Measurements from ENCODE around the gene DENND6B. TPM values are rescaled to one million over a fixed set of nuclear protein-coding genes. Genes with fewer than 3 reads are reported as not detected.

The DENND6B gene
- total RNA-seq, 1 donor from 2014 or later = 6.4 TPM

DNA sequence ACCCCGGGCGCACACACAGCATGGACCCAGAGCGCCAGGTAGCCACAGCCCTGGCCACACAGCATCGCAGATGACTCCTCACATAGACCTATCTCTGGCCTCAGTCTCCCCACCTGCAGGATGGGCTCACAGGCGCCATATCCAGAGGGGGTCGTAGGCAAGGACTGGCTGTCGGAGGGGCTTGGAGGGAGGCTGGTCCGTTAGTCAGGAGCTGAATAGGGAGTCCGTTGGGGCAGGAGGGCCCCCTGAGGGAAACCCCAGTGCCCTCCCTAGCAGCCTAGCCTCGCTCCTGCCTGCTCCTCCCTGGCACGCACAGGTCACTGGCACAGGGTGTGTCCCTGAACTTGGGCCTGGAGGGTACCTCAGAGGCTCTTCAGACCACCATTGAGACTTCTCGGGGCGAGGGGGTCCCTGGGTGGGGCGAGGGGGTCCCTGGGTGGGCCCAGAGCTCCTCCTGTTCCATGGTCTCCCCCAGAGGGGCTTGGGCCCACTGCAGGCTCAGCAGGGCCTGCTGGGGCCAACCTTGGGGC lies 21.4 kb downstream of the DENND6B start:
- DNase-seq (ENCODE audit: extremely low read depth, low read depth, low spot score) = no peak

DNA sequence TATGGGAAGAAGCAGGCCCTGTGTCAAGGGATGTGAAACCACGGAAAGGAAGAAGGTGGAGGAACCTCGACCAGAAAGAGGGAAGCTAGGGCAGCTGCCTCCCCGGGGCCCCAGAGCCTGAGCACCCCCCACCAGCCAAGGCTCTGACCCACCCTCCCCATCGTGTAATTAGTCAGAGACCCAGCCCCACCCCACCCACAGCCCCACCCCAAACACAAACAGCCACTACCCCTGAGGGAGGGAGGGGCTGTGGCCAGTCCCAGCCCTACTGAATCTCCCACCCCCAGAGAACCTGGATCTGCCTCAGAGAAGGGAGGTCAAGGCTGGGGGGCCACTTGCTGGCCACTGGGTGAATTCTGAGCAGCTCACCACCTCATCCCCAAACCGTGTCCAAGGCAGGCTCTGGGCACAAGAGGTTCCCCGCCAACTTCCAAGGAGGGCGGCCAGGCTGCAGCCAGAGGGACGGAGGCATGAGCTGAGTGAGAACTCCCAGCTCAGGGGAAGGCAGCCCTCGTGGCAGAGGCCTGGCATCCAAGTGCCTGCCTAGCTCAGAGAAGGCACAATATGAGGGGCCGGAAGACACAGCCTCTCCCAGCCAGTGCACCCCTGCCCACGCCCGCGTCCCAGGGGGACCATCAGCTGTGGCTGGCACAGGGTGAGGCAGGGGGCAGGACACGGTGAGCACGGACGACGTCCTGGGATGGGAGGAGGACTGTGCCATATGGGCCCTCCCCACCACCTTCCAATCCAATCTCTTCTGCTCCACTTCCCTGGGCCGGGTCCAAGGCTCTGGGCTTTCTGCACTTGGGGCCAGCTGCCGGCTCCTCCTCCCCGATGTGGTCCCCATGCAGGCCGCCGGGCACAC lies 22.1 kb downstream of the DENND6B start:
- no peak for DNase-seq (ENCODE audit: extremely low read depth, low read depth, low spot score)

DNA sequence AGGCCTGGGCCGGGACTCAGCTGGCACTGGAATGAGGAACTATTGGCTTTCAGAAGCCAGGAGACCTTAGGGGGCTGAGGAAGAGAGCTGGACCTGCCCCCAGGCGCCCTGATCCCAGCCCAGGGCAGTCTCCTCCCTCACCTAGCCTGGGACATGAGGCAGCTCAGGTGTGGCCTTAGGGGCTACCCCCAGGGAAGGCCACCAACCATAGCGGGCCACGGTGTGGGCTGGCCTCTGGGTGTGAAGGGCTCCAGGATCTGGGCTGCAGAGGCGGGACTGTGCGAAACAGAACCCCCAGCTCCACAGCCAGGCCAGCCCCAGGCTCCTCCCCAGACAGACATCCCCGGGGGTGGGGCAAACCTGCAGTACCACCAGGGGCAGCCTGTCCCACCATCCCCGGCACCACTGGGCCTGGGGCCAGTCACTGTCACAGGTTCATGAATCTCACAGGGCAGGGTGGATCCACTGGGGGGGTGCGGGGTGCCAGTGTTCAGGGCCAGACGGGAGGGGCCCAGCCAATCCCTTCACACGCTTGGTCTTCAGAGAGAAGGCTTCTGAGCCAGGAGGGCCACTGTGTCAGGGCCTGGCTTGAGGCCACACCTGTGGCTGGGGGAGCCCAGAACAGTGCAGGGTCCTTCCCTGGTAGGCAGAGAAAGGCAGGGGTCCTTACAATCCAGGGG lies 22.8 kb downstream of the DENND6B start:
- no peak for DNase-seq (ENCODE audit: extremely low read depth, low read depth, low spot score)

DNA sequence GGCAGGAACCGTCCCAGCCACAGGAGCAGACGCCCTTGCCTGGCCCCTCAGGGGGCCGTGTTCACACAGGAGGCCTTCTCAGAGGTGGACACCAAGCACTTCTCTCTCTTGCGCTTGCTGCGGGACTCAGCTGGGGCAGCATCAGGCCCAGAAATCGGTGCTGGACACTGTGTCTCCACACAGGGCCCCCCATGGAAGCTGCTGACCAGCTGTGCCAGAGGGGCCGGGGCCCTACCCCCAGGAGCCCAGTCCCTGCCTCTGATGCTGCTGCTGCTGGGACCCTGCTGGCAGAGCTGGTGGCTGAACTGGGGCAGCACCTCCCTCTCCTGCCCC lies 23.3 kb downstream of the DENND6B start:
- no peak for DNase-seq (ENCODE audit: extremely low read depth, low read depth, low spot score)

DNA sequence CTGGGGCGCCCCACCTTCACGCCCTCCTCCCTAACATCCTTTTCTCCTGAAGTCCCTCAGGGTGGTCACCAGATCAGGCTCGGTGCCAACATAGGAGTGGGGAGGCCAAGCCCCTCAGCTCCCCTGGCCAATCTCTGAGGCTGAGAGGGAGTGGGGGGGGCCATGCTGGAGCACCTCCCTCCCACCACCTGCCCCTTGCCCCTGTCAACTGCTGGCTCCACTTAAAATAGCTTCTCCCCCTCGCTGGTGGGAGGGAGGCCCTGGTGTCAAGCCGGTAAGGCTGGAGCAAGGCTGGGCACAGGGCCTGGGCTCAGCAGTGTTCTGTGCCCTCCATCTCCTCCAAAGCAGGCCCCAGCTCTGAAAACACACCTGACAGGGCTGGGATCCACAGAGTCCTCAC lies 24.2 kb downstream of the DENND6B start:
- no peak for DNase-seq (ENCODE audit: extremely low read depth, low read depth, low spot score)

DNA sequence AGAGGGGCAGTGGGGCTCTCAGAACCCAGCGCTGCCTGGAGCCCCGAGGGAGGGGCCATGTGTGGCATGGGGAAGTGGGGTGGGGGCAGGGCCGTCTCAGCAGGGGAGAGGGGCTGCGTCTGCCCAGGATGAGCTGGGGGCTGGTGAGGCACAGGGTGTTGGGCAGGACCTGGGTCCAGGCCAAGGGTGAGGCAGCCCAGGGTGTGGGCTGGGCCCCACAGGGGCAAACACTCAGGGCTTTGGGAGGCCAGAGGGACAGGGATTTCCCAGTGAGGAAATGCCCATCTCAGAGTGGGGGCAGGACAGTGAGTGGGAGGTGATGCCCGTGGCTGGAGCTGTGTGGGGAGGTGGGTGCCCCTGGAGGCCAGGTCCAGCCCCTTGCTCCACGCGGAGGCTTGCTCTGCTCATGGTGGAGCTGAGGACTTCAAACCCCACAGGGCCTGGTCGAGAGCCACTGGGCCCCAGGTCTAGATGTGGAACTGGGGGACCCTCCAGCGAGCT lies 24.7 kb downstream of the DENND6B start:
- no peak for DNase-seq (ENCODE audit: extremely low read depth, low read depth, low spot score)

DNA sequence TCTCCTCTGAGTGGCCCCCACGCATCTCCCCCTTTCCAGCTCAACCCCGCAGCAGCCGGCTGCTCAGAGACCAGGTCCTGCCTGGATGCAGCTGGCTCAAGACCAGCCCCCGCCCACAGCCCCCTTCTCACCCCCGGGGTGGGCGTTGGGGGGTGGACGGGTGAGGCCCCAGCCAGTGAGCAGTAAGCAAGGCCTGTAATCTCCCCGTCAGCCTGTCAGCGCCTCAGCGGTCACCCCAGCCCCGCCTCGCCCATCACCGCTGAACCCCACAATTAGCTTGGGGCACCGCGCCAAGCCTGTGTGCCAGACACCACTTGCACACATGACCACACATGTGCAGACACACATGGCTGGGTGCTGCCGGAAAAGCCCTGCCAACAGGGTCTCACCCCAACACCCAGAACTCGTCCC lies 25.2 kb downstream of the DENND6B start:
- DNase-seq (ENCODE audit: extremely low read depth, low read depth, low spot score) = no peak

DNA sequence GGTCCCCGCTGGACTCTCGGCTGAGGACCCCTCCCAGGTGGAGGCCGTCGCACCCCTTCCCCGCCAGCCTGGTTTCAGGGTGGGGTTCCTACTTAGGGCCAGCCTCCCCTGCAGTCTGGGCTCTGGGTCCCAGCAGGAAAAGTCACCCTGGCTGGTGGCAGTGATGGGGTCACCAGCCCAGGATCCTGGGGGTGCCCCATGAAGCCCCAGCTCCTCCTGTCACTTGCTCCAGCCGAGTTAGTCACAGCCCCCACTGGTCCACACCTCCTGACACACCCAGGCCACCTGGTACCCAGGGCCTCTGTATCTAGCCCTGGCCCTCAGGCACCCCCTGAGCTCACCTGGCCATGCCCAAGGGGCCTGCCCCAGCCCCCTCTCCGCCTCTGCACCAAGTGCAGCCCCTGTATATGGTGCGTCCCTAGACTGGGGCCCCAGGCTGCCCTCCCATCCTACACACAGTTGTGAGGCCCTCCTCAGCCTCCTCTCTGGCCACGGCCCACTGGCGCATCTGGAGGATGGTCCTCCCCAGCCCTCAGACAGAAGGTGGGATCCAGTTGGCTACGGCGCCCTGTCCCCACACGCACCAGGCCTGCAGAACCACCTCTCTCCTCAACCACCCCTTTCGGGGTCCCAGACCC lies 26.1 kb downstream of the DENND6B start:
- no peak for DNase-seq (ENCODE audit: extremely low read depth, low read depth, low spot score)

DNA sequence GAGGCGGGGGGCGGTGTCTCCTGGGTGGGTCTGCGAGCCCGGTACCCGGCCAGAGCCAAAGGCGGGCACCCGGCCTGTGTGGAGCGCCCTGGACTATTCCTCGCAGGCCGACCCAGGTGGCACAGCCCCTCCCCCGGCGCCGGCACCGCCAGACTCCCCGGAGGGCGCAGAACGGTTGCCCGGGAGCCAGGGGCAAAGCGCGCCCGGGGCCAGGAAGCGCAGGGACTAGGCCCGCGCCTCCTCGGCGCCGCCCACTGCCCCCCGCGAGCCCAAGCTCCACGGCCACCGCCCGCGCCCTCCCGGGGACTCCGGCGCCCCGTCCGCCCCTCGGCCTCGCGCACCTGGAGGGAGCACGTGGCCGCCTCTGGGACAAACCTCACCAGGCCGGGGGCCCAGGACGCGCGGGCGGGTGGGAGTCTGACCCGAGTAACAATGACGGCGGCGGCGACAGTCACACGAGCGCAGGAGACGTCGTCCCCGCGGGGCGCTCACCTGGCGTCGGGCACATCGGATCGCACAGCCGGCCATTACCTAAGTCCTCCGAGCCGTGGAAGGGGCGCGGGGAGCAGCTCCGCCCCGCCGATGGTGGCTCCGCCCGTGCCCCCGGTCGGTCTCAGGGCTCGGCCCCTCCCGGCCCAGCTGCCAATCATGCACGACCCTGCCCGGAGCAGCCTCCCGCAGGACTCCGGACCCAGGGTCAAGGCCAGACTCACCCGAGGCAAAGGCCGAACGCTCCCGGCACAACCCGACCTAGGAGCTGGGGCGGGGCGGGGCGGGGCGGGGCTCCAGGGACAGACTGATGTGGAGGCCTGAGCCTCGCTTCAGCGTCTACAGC lies 26.8 kb downstream of the DENND6B start:
- DNase-seq (ENCODE audit: extremely low read depth, low read depth, low spot score) = no peak

DNA sequence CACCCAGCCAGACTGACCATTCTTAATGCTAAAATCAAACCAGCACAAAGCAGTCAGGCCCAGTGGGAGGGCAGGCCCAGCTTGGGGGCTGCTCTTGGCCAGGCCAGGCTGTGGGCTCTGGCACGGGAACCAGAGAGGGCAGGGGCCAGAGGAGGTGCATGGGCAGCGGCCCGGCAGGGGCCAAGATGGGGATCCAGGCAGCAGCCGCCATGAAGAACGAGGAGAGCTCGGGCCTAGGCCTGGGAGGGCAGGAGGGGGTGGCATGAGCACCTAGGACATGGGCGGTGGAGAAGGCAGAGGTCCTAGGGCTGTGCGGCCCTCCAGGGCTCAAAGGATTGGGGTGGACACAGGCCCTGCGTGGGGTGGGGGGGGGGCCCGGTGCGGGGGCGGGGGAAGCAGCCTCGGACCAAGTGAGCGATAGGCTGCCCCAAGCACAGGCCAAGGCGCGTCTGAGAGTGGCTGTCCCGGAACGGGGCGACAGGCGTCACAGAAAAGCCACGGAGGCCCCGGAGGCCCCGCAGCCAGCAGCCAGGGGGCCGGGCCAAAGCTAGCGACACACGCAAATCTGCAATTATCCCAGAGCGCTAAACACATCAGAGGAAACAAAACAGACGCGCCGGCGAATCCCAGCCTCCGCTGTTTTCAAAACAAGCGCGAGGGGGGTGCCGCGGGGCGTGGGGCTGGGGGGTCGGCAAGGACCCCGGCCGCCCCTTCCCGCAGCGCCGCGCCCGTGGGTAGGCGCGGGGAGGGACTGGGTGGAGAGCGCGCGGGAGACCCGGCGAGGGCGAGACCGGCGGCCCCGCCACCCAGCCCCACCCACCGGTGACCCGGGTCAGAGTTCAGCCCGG lies 27.7 kb downstream of the DENND6B start:
- no peak for DNase-seq (ENCODE audit: extremely low read depth, low read depth, low spot score)

DNA sequence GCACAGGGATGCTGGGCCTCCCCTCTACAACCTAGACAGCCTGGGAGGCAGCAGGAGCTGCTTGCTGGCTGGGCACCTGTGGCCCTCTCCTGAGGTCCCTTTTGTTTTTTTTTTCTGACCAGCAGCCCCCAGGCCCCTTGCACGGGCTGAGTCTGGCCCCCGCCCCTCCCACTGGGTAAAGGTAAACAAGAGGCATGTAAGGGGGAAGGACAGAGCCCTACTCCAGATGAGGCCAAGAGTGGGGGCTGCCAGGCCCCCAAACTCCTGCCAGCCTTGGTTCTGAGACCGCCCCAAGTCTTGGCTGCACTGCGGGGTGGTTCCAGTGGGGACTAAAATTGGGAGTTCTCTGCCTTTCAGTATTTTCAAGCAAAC lies 28.6 kb downstream of the DENND6B start:
- DNase-seq (ENCODE audit: extremely low read depth, low read depth, low spot score) = no peak

DNA sequence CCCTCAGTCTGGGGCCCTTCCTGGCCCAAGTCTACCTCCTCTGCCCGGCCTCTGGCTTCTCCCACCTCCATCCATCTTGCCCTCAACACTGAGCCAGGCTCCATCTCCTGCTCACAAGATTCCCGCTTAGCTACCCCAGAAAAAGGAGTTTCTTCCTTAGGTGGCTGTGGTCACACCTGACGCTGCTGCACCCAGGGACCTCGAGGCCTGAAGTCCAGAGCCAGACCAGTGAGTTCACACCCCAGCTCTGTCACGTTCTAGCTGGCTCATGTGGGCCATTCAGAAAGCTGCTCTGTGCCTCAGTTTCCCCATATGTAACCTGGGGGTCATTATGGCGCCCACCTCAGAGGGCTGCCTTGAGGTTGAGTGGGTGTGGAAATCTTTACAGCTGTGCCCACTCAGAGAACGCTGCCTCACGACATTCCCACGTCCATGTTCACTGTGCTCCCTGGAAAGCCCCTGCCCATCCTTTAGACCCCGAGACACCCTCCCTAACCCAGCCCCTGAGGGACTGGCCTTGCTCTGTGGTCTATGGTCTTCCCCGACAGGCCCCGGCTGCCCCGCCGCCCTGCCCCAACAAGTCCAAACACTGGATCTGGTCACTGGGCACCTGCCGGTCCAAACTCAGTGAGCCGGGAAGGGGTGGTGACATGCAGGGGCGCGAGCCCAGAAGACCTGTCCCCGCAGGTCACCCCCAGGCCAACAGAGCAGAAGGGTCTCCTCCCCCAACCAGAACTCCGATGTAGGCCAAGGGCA lies 29.1 kb downstream of the DENND6B start:
- DNase-seq (ENCODE audit: extremely low read depth, low read depth, low spot score) = no peak

DNA sequence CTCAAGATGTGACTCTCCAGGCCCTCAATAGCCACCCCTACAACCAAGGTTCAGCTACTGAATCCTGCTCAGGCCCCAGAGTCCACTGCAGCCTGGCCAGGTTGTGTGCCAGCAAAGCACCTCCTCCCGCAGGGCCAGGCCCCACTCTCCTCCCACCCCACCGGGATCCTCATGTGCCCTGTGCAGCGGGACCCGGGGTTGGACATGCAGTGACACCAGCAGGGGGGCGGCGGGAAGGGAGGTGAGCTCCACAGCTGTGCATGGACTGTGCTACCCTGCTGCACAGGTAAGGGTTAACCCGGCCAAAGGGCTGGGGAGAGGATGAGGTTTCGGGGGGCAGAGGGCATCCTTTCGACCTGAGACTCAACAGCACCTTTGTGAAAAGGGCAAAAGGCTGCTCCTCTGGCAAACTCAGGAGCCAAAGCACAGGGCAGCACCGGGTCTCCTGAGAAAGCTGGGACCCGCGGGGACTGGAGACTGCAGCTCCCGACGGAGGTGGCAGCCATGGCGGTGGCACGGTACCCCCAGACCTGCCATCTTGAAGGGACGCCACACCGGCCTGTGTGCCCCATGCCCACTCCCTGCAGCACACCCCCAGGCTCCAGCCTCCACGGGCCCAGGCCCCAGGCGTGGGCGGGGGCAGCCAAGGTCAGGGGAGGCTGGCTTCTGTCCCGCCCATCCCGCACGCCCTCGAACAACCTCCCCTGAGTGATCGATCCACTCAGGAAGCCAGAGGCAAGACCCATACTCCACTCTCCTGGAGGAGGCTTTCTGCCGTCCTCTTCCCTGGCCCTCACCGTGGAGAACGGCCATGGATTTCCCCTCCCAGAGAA lies 29.9 kb downstream of the DENND6B start:
- DNase-seq (ENCODE audit: extremely low read depth, low read depth, low spot score) = no peak

DNA sequence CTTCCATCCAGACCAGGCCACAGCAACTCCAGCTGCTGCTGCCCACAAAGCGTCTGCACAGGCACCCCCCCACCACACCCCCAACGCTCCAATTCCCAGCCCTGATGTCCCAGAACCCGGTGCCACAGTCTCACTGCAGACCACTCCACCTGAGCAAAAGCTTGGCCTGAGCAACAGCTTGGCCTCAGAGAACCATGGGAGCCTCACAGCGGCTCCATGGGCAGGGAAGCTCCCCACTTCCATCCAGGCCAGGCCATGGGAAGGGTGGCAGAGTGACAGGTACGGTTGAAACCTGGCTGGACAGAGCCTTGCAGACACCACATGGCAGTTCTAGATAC lies 32.5 kb downstream of the DENND6B start:
- no peak for DNase-seq (ENCODE audit: extremely low read depth, low read depth, low spot score)

DNA sequence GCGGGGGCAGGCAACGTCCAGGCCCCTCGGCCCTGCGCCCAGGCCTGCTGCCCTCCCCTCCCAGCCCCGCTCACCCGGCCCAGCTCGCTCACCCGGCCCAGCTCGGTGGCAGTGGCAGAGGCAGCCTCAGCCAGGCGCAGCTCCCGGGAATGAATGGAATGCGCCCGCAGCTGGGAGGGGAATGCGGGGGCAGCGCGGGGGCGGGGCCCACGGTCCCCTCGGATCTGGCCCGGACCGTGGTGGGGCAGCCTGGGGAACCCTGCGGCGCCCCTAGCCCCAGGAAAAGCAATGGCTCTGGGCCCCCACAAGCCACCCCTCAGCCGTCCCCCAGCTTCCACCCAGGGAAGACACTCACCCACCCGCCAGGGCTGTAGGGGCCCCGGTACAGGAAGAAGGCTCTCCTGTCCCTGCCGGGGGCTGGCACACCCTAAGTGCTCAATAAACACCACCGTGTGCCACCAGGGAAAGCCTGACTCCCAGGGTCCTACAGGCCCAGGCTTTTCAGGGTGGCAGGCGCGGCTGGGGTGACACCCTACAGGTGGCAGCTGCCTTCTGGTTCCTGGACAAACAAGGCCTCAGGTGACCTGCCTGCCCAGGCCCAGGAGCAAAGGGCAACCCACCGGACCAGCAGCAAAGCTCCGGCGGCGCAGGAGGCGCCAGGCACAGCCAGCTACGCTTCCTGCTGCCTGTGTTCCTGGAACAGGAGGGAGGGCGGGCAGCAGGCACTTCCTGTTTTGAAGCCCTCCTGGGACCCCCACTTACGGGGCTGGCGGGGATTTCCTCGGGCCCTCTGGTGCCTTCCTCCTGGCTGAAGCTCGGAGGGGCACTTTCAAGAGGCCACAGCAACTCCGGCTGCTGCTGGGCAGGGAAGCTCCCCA lies 33.1 kb downstream of the DENND6B start:
- DNase-seq (ENCODE audit: extremely low read depth, low read depth, low spot score) = no peak

DNA sequence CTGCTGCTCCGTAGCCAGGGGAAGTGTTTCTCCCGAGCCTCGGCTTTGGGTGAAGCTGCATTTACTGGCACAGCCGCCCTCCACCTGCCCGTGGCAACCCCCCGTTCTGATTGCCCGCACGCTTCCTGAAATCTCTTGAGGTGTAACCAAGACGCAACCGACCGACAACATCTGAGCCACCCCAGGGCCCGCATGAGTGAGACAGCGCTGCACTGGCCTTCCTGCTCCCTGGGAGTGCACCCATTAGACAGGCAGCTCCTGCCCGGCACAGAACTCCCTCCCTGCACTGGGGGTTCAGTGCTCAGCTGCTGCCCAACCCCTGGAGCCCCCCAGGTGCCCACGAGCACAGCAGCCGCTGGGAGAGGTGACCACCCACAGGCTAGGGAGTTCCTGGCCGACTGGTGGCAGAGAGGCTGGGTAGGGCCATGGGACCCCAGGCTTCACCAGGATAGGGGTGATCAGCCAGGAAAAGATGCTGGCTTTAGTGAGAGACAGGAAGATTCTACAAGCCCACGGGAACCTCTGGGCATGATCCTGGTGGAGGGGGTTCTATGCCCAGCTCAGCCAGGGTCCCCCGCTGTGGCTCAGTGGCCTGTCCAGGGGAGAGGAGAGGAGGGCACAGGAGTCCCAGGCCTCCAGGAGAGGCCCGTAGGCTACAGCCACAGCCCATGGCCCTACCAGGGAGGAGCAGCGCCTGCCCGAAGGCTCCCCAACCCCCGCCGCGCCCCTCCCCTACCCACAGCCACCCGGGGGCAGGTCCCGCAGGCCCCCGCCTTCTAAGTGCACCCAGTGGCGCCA lies 34.0 kb downstream of the DENND6B start:
- no peak for DNase-seq (ENCODE audit: extremely low read depth, low read depth, low spot score)
